Right lobe of liver (tissue), 6 donors: Measurements from ENCODE around the gene ABCB6. TPM values are rescaled to one million over a fixed set of nuclear protein-coding genes. Genes with fewer than 3 reads are reported as not detected.

ENCODE experiments used
- ATAC-seq, 4 donors: fragments of 200-7000 bp; cut with Tn5 transposase; one replicate each; pipeline ENCODE4 v1.9.1; 2020; ENCODE audit warnings: mild to moderate bottlenecking in 4 of 4, moderate library complexity in 4 of 4
- DNase-seq, 3 donors: peaks; one replicate each; pipeline ENCODE4 v3.0.0-alpha.2; 2020
- H3K27ac ChIP-seq, 3 donors: fragments of 200-600 bp; one replicate each; pipeline ENCODE4 v1.8.0; 2022
- H3K27me3 ChIP-seq, 2 donors: fragments of 200-600 bp; one replicate each; pipeline ENCODE4 v1.8.0; 2022
- H3K36me3 ChIP-seq, 4 donors: fragments of 200-600 bp; sonication (generic) in 1 of 4; one replicate each; pipeline versions ENCODE4 v1.5.1 to v1.8.0; 2017 to 2022; ENCODE audit warnings: control low read depth in 1 of 4
- H3K4me1 ChIP-seq, 4 donors: fragments of 200-600 bp; sonication (generic) in 1 of 4; one replicate each; pipeline versions ENCODE4 v1.5.1 to v1.8.0; 2017 to 2022; ENCODE audit warnings: control low read depth in 1 of 4
- H3K4me3 ChIP-seq, 3 donors: fragments of 200-600 bp; one replicate each; pipeline ENCODE4 v1.8.0; 2022
- H3K9me3 ChIP-seq, 4 donors: fragments of 200-600 bp; sonication (generic) in 1 of 4; one replicate each; pipeline versions ENCODE4 v1.5.1 to v1.8.0; 2017 to 2022; ENCODE audit warnings: control low read depth in 1 of 4
- POLR2A ChIP-seq: fragments of 450-650 bp; IDR thresholded peaks from one replicate; pipeline ENCODE4 v1.6.1; 2017; ENCODE audit warnings: antibody characterized with exemption, mild to moderate bottlenecking
- WGBS: methylation state at CpG from one replicate; pipeline ENCODE4 v1.1.6; 2018; ENCODE audit warnings: low coverage, low lambda C conversion rate; ENCODE audit not compliant: insufficient coverage; ENCODE audit errors: missing lambda C conversion rate; 5-methylcytosine and 5-hydroxymethylcytosine counted together
- intact Hi-C, 2 donors: fragments of 100-400 bp; cut with DNase I; formaldehyde crosslinking; loops; one replicate each; pipeline versions ENCODE4 v1.11.2 to v1.14.1; 2022
- total RNA-seq, 6 experiments: library from RNA; depleted of rRNA in 2 of 6; stranded (reverse); fragments of >200 nt in 2 of 6; fragmentation: NEBNext Ultra II Directional in 3 of 6; extraction: Animal tissue kit (Norgen Biotek cat#: 25700) in 3 of 6; gene quantifications; one replicate each; pipeline versions ENCODE4 v1.1.0 to v1.2.4, GENCODE V29; 2016 to 2023
- TF ChIP-seq, protein P1 (sequence below), 4 donors: fragments of 200-600 bp in 3 of 4; fragments of 450-650 bp in 1 of 4; IDR thresholded peaks; one replicate each; pipeline versions ENCODE4 v1.5.1 to v1.8.0; 2016 to 2022; ENCODE audit warnings: antibody characterized with exemption in 4 of 4, mild to moderate bottlenecking in 2 of 4
- donor health status: DM: no; HTN: yes; CAD: no.
- donor health status: DM: no; HTN: no; CAD: no.
- donor health status: DM: no; HTN: no; CAD: no.
- donor health status: DM: no; HTN: yes; CAD: no.
- donor health status: DM: no; HTN: yes; CAD: no.

Gene ABCB6
- total RNA-seq, 6 experiments from 2014 or later, result 20.3 to 72.5 (median 37.3) TPM

GRCh38 chr2:219209236-219210195 lies 9.2 kb downstream of the ABCB6 start:
- Histone ChIP-seq H3K4me3 (no peak overlapping the region), H3K36me3 (peaks cover 0 to 51% (median 5%) of the 10 kb centered on the region in 4 donors), H3K27me3 (no peaks in the 10 kb centered on the region), H3K27ac (peak overlapping the region in 1 of 3 donors; percentile 95), H3K4me1 (peaks cover 0 to 24% (median 8%) of the 10 kb centered on the region in 4 donors), H3K9me3 (no peaks in the 10 kb centered on the region)
- ATAC-seq (no peak), DNase-seq (no peak)
- intact Hi-C loops, result loop anchor here (5.0 kb wide), 2 partner anchors 37 to 47 kb away; partner anchors contain the start of genes NHEJ1 (in 1 of the 2) and SLC23A3 (in 1 of the 2)
- TF ChIP-seq, protein P1, sequence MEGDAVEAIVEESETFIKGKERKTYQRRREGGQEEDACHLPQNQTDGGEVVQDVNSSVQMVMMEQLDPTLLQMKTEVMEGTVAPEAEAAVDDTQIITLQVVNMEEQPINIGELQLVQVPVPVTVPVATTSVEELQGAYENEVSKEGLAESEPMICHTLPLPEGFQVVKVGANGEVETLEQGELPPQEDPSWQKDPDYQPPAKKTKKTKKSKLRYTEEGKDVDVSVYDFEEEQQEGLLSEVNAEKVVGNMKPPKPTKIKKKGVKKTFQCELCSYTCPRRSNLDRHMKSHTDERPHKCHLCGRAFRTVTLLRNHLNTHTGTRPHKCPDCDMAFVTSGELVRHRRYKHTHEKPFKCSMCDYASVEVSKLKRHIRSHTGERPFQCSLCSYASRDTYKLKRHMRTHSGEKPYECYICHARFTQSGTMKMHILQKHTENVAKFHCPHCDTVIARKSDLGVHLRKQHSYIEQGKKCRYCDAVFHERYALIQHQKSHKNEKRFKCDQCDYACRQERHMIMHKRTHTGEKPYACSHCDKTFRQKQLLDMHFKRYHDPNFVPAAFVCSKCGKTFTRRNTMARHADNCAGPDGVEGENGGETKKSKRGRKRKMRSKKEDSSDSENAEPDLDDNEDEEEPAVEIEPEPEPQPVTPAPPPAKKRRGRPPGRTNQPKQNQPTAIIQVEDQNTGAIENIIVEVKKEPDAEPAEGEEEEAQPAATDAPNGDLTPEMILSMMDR (IDR thresholded peaks at IDR 0.05), result no peak
- TF ChIP-seq POLR2A, result no peak
- WGBS, result 55% methylated on average over 9 of the region's 18 CpGs

DNA sequence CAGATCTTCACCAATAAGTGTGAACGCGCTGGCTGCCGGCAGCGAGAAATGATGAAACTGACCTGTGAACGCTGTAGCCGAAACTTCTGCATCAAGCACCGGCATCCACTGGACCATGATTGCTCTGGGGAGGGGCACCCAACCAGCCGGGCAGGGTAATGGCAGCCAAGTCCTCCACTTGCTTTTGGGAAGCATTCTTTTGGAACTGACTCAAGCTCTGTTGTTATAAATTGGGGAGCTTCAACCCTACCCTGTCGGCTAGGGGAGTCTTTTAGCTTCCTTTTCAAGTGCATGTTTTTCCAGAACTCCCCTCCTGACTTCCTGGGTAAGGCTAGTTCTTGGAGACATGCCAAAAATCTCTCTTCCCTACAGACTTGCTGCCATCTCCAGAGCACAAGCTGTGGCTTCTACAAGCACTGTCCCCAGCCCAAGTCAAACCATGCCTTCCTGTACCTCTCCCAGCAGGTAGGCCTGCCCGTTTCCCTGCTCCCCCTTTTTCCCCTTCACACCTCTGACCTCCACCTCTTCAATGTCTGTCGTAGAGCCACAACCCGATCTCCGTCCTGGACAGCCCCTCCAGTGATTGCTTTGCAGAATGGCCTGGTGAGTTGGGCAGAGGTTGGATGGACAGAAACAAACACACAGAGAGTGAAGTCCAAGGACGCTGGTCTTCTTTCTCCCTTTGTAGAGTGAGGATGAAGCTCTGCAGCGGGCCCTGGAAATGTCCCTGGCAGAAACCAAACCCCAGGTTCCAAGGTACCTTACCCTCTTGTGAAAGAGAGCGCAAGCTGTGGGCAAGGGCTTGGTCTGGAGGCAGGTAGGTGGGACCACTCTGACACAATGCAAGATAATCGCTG lies 10.6 kb downstream of the ABCB6 start:
- peak overlapping the region in 2 of 3 donors; percentile 93 to 95 for H3K27ac ChIP-seq
- H3K36me3 ChIP-seq, result peaks cover 0 to 37% (median 5%) of the 10 kb centered on the region in 4 donors
- ATAC-seq (peak in 3 of 4 donors; percentile 4 to 8 (median 5)), DNase-seq (no peak)
- intact Hi-C loops, result loop anchor here in 1 of 2 donors (5.0 kb wide), 1 partner anchor 36 kb away; the partner anchor contains the start of gene SLC23A3
- H3K4me3 ChIP-seq, result peak overlapping the region in 2 of 3 donors; percentile 82 to 84
- H3K9me3 ChIP-seq, result no peaks in the 10 kb centered on the region
- no peaks in the 10 kb centered on the region for H3K27me3 ChIP-seq
- peaks cover 0 to 24% (median 8%) of the 10 kb centered on the region in 4 donors for H3K4me1 ChIP-seq
- TF ChIP-seq, protein P1 (IDR thresholded peaks at IDR 0.05), result no peak
- no peak for TF ChIP-seq POLR2A
- WGBS, result 25% methylated on average over 16 of the region's 17 CpGs

- 5% methylated on average over 13 of the region's 22 CpGs for WGBS
- TF ChIP-seq POLR2A, result no peak
- TF ChIP-seq, protein P1 (IDR thresholded peaks at IDR 0.05), result no peak
- peak overlapping the region; percentile 80 to 95 (median 93) for H3K27ac ChIP-seq
- no peak for ATAC-seq
- H3K4me3 ChIP-seq, result peak overlapping the region; percentile 60 to 84 (median 82)
- H3K27me3 ChIP-seq, result no peaks in the 10 kb centered on the region
- H3K9me3 ChIP-seq, result no peaks in the 10 kb centered on the region
- no peak for DNase-seq
- H3K4me1 ChIP-seq, result peaks cover 0 to 24% (median 8%) of the 10 kb centered on the region in 4 donors
- intact Hi-C loops, result loop anchor here in 1 of 2 donors (5.0 kb wide), 1 partner anchor 35 kb away; the partner anchor contains the start of gene SLC23A3
- peaks cover 0 to 31% (median 5%) of the 10 kb centered on the region in 4 donors for H3K36me3 ChIP-seq
Measured at GRCh38 chr2:219207134-219207883, 11.4 kb downstream of the ABCB6 start.
